C4-2B (cell line): ENCODE results near the gene SLC35F3.
"Not testable (repeated sequence)": the region's sequence is repeated elsewhere in the genome, so short reads cannot be mapped to it uniquely, and the experiment has no call there.

Source experiments
- H3K27ac ChIP-seq: fragments of 450-650 bp; 2 replicates; pipeline ENCODE4 v1.5.1; 2017
- CTCF ChIP-seq: fragments of 450-650 bp; conservative IDR thresholded peaks from 2 replicates; pipeline ENCODE4 v1.5.1; 2017; ENCODE audit warnings: mild to moderate bottlenecking
- ZFX ChIP-seq: fragments of 450-650 bp; IDR thresholded peaks from 2 replicates; pipeline ENCODE4 v1.6.1; 2017

SLC35F3 gene

GRCh38 chr1:234168061-234168724 lies 263.7 kb downstream of the SLC35F3 start:
- no peak for TF ChIP-seq ZFX
- TF ChIP-seq CTCF = no peak
- H3K27ac ChIP-seq = no peak overlapping the region

GRCh38 chr1:234169161-234169849 lies 264.8 kb downstream of the SLC35F3 start:
- H3K27ac ChIP-seq = no peak overlapping the region
- TF ChIP-seq ZFX = no peak
- no peak for TF ChIP-seq CTCF

DNA sequence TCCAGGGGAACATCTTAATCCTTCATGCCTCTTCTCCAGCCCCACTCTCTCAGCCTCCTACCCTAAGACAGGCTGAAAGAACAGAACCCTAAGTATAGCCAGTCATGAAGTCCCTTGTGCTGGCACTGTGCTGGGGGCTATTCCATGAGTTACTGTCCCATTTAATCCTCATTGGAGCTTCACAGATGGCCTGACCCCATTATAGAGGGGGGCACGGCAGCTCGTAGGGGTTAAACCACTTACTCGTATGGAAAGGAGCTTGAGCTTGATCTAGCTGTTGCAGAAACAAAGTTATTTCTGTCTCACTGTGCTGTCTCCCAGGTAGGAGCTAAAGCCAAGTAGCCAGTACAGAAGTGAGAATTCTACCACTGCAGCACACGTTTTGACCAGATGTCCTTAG lies 265.6 kb downstream of the SLC35F3 start:
- H3K27ac ChIP-seq = no peak overlapping the region
- TF ChIP-seq ZFX (no peak), CTCF (no peak)

DNA sequence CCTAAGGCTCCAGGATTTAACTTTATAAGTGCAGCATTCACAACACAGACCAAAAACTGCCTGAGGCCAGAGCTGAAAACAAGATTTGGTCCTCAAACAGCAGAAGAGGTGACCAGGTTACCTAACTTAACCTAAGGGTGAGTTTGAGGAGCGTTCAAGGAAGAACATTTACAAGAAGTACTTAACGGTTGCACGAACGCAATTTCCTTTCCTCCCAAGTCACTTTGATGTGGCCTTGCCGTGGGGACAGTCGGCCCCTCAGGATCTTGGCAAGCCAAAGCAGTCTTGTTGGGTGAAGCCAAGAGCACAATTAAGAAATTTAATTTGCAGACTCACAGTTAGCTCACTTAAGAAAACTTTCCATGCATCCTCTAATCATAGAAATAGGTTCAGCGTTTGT lies 266.1 kb downstream of the SLC35F3 start:
- no peak for TF ChIP-seq CTCF
- no peak for TF ChIP-seq ZFX
- H3K27ac ChIP-seq = no peak overlapping the region

GRCh38 chr1:234173968-234174367 lies 269.5 kb downstream of the SLC35F3 start:
- TF ChIP-seq ZFX (no peak), CTCF (no peak)
- H3K27ac ChIP-seq = no peak overlapping the region

- no peak overlapping the region for H3K27ac ChIP-seq
- no peak for TF ChIP-seq ZFX
- no peak for TF ChIP-seq CTCF
These were observed 270.9 kb downstream of the SLC35F3 start for GRCh38 chr1:234175363-234175762.

GRCh38 chr1:234176000-234176399 lies 271.5 kb downstream of the SLC35F3 start:
- no peak for TF ChIP-seq CTCF
- TF ChIP-seq ZFX = no peak
- no peak overlapping the region for H3K27ac ChIP-seq

- not testable (repeated sequence) for H3K27ac ChIP-seq
These were observed 272.4 kb downstream of the SLC35F3 start for GRCh38 chr1:234176847-234177246.
